Bronchial epithelial cell (primary cell): ENCODE data around the gene CFH. TPM values are rescaled to one million over a fixed set of nuclear protein-coding genes. Genes with fewer than 3 reads are reported as not detected.
"Not testable (repeated sequence)": the region's sequence is repeated elsewhere in the genome, so short reads cannot be mapped to it uniquely, and the experiment has no call there.

Source experiments
- DNase-seq: peaks from one replicate; pipeline ENCODE4 v3.0.0-alpha.2; 2010; ENCODE audit warnings: low read depth
- FAIRE-seq: peaks from 2 replicates; lab custom pipeline; 2011; peaks lifted over from hg19 to GRCh38; lab: Jason Lieb, UNC
- H3K27me3 ChIP-seq: 2 replicates; pipeline ENCODE4 v1.5.1; 2011; ENCODE audit warnings: low read length; ENCODE audit not compliant: control insufficient read depth, insufficient read depth
- H3K36me3 ChIP-seq: 2 replicates; pipeline ENCODE4 v1.5.1; 2011; ENCODE audit warnings: low read length; ENCODE audit not compliant: control insufficient read depth, insufficient read depth
- H3K4me3 ChIP-seq: 2 replicates; pipeline ENCODE4 v1.5.1; 2011; ENCODE audit warnings: mild to moderate bottlenecking, low read depth, low read length, control low read depth
- CTCF ChIP-seq: IDR thresholded peaks from 2 replicates; pipeline ENCODE4 v1.5.1; 2011; ENCODE audit warnings: mild to moderate bottlenecking, moderate library complexity, low read length, control low read depth, inconsistent platforms; ENCODE audit not compliant: insufficient read depth, severe bottlenecking
- total RNA-seq: library from RNA; depleted of rRNA; stranded (reverse); fragments of >200 nt; gene quantifications from 2 replicates; pipeline ENCODE4 v1.2.1, GENCODE V29; 2014

CFH gene
- total RNA-seq, 1 donor from 2014 or later: 22.9 TPM

DNA sequence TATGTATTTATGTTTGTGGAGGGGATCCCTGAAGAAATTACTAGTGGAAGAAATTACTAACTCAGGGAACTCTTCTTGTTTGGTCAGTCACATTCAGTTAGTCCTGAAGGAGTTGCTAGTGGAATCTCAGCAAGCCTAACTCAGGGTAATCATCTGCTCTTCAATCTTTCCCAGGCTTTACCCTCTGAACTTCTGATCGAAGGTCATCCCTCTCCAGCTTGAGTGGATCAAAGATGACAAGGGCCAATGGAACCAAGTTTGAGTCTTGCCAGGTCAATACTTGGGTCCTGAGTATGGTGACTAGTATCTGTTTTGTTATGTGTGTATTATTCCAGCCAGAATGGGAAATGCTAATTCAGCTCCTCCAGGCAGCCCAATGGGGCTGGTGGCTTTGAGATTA, 49.3 kb downstream of the CFH start:
- no peak for FAIRE-seq

GRCh38 chr1:196709892-196710291, 58.0 kb downstream of the CFH start:
- FAIRE-seq: peak; percentile 98
- H3K36me3 ChIP-seq: not testable (repeated sequence)

More for the DNA sequence above, 49.3 kb downstream of the CFH start:
- no peak for DNase-seq
- Histone ChIP-seq H3K27me3 (no peaks in the 10 kb centered on the region), H3K4me3 (no peak overlapping the region), H3K36me3 (no peaks in the 10 kb centered on the region)
- TF ChIP-seq CTCF: no peak

GRCh38 chr1:196717868-196718267, 66.0 kb downstream of the CFH start:
- no peaks in the 10 kb centered on the region for H3K27me3 ChIP-seq
- TF ChIP-seq CTCF: no peak
- no peak for FAIRE-seq
- H3K36me3 ChIP-seq: no peaks in the 10 kb centered on the region
- no peak for DNase-seq
- H3K4me3 ChIP-seq: no peak overlapping the region

More at GRCh38 chr1:196709892-196710291, 58.0 kb downstream of the CFH start:
- H3K27me3 ChIP-seq, DNase-seq, H3K4me3 ChIP-seq: not testable (repeated sequence)

- no peaks in the 10 kb centered on the region for H3K27me3 ChIP-seq
- peak; percentile 50 for DNase-seq
- FAIRE-seq: no peak
- no peak overlapping the region for H3K4me3 ChIP-seq
- H3K36me3 ChIP-seq: no peaks in the 10 kb centered on the region
- peak; percentile 81 for TF ChIP-seq CTCF
Observed at GRCh38 chr1:196723325-196724185, 71.7 kb downstream of the CFH start.

GRCh38 chr1:196732526-196732925, 80.7 kb downstream of the CFH start:
- H3K4me3 ChIP-seq: no peak overlapping the region
- no peaks in the 10 kb centered on the region for H3K27me3 ChIP-seq
- DNase-seq (no peak), FAIRE-seq (no peak)
- H3K36me3 ChIP-seq: no peaks in the 10 kb centered on the region
- no peak for TF ChIP-seq CTCF

- DNase-seq (peak; percentile 15), FAIRE-seq (no peak)
- Histone ChIP-seq H3K27me3 (no peaks in the 10 kb centered on the region), H3K4me3 (no peak overlapping the region), H3K36me3 (no peaks in the 10 kb centered on the region)
- no peak for TF ChIP-seq CTCF
Observed at GRCh38 chr1:196733091-196733970, 81.5 kb downstream of the CFH start.
